ENCODE measurements around the gene PALS1.

DNA sequence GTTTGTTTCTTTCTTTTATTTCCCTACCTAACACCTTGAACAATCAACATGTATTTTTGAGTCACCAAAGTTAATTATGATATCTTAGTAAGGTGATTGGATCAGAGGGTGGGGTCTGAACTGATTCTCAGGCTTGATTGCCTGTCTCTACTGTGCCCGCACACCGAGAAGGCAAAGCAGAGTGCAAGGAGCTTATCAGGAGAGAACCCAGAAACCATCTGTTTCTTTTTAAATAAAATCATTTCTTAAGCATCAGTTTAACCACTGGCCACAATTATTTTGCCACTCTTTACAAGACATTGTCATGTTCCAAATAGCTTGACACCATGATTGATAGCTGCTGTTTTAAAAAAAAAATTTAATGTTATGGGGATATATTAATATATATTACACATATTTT is 48.9 kb upstream of the PALS1 start:
- TF ChIP-seq, protein P1, sequence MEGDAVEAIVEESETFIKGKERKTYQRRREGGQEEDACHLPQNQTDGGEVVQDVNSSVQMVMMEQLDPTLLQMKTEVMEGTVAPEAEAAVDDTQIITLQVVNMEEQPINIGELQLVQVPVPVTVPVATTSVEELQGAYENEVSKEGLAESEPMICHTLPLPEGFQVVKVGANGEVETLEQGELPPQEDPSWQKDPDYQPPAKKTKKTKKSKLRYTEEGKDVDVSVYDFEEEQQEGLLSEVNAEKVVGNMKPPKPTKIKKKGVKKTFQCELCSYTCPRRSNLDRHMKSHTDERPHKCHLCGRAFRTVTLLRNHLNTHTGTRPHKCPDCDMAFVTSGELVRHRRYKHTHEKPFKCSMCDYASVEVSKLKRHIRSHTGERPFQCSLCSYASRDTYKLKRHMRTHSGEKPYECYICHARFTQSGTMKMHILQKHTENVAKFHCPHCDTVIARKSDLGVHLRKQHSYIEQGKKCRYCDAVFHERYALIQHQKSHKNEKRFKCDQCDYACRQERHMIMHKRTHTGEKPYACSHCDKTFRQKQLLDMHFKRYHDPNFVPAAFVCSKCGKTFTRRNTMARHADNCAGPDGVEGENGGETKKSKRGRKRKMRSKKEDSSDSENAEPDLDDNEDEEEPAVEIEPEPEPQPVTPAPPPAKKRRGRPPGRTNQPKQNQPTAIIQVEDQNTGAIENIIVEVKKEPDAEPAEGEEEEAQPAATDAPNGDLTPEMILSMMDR (IDR thresholded peaks at IDR 0.05; ENCODE audit: low read length) = no peak
- TF ChIP-seq EZH2phosphoT487 (IDR thresholded peaks at IDR 0.05; ENCODE audit: low read length) = no peak
